Globus pallidus (tissue), 1 donor: Measurements from ENCODE around the gene RGS13.
A peak's percentile ranks its signal among the peaks of the same experiment; 100 is the strongest.

Experiments used
- DNase-seq: peaks from one replicate; pipeline ENCODE4 v3.0.0-alpha.2; 2015; ENCODE audit warnings: low spot score

The RGS13 gene

GRCh38 chr1:192635939-192636338 lies at the start of gene RGS13:
RGS13 (plus strand) TSS chr1:192636147; CDS start chr1:192644335, 8,188 bp downstream.
- DNase-seq: no peak

- DNase-seq: no peak
These were observed 48.3 kb upstream of the RGS13 start for GRCh38 chr1:192587386-192588266.

- DNase-seq: no peak
These were observed 47.4 kb upstream of the RGS13 start for GRCh38 chr1:192588546-192588945.

- no peak for DNase-seq
These were observed 46.1 kb upstream of the RGS13 start for GRCh38 chr1:192589813-192590212.

GRCh38 chr1:192592517-192592916 lies 43.4 kb upstream of the RGS13 start:
- DNase-seq: no peak

GRCh38 chr1:192592981-192593708 lies 42.8 kb upstream of the RGS13 start:
- DNase-seq: no peak

GRCh38 chr1:192595299-192595698 lies 40.6 kb upstream of the RGS13 start:
- no peak for DNase-seq

- DNase-seq: no peak
These were observed 37.4 kb upstream of the RGS13 start for GRCh38 chr1:192598589-192598988.

GRCh38 chr1:192600275-192600674 lies 35.7 kb upstream of the RGS13 start:
- no peak for DNase-seq

GRCh38 chr1:192601143-192601542 lies 34.8 kb upstream of the RGS13 start:
- no peak for DNase-seq

- DNase-seq: no peak
These were observed 34.4 kb upstream of the RGS13 start for GRCh38 chr1:192601567-192601966.

GRCh38 chr1:192602757-192603156 lies 33.2 kb upstream of the RGS13 start:
- no peak for DNase-seq

GRCh38 chr1:192603218-192603787 lies 32.6 kb upstream of the RGS13 start:
- DNase-seq: no peak

- DNase-seq: no peak
These were observed 30.8 kb upstream of the RGS13 start for GRCh38 chr1:192604979-192605620.

- no peak for DNase-seq
These were observed 27.3 kb upstream of the RGS13 start for GRCh38 chr1:192608671-192609070.

- peak; percentile 47 for DNase-seq
These were observed 26.6 kb upstream of the RGS13 start for GRCh38 chr1:192609110-192610079.

- DNase-seq: no peak
These were observed 25.6 kb upstream of the RGS13 start for GRCh38 chr1:192610112-192610889.

- DNase-seq: no peak
These were observed 20.9 kb upstream of the RGS13 start for GRCh38 chr1:192615055-192615454.

- no peak for DNase-seq
These were observed 15.8 kb upstream of the RGS13 start for GRCh38 chr1:192620071-192620635.
